Caki2 (cell line): ENCODE results near the gene CDY2B. TPM values are rescaled to one million over a fixed set of nuclear protein-coding genes. Genes with fewer than 3 reads are reported as not detected.
"Not testable (repeated sequence)": the region's sequence is repeated elsewhere in the genome, so short reads cannot be mapped to it uniquely, and the experiment has no call there.

Experiments
- DNase-seq: peaks from one replicate; pipeline ENCODE4 v3.0.0-alpha.2; 2015; ENCODE audit warnings: low read depth
- in situ Hi-C: cut with HindIII; loops from 2 replicates; pipeline ENCODE4 v1.10.0; 2016; ENCODE audit warnings: low sequenced_read_pairs, low pct_unique_long_range_greater_than_20kb, mixed read lengths
- total RNA-seq: library from RNA; depleted of rRNA; stranded (reverse); fragments of >200 nt; shearing (Covaris generic); gene quantifications from 2 replicates; pipeline ENCODE4 v1.2.3, GENCODE V29; 2014; ENCODE audit warnings: low replicate concordance; rRNA removed

Gene CDY2B, protein sequence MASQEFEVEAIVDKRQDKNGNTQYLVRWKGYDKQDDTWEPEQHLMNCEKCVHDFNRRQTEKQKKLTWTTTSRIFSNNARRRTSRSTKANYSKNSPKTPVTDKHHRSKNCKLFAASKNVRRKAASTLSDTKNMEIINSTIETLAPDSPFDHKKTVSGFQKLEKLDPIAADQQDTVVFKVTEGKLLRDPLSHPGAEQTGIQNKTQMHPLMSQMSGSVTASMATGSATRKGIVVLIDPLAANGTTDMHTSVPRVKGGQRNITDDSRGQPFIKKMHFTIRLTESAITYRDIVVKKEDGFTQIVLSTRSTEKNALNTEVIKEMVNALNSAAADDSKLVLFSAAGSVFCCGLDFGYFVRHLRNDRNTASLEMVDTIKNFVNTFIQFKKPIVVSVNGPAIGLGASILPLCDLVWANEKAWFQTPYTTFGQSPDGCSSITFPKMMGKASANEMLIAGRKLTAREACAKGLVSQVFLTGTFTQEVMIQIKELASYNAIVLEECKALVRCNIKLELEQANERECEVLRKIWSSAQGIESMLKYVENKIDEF
- total RNA-seq, result not detected in 2 replicates

DNA sequence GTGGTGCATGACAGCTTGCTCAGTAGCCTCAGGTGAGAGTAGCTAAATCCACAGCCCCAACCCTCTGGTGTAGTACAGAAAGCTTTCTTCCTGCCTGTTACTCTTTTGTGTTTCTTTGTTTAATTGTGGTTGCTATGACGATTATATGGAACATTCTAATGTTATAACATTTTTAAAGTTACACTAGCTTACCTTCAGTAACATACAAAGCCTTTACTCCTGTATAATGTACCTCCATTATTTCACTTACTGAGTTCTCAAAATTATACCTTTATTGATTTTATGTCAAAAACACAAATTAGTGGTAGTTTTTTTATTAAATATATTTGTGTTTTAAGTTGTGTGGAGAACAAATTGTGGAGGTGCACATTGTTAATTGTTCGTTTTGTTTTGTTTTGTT, at the start of gene CDY2B:
Gene CDY2B, minus strand, starts transcription at position 101 of the 400 bp plus-strand sequence. CDS start 328 bp downstream, outside the sequence.
- DNase-seq, in situ Hi-C loops: not testable (repeated sequence)

DNA sequence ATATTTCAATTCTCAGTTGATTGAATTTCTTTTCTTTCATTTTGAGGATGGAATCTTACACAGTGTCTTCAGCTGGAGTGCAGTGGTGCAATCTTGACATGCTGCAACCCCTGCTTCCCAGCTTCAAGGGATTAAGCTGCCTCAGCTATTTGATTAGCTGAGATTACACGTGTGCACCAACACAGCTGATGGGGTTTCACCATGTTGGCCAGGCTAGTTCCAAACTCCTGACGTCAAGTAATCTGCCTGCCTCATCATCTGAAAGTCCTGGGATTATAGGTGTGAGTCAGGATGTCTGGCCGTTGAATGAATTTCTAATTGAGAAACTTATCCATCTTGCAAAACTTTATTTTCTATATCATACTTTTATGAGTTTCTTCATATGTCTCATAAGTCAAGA, 28.0 kb upstream of the CDY2B start:
- in situ Hi-C loops, DNase-seq: not testable (repeated sequence)

DNA sequence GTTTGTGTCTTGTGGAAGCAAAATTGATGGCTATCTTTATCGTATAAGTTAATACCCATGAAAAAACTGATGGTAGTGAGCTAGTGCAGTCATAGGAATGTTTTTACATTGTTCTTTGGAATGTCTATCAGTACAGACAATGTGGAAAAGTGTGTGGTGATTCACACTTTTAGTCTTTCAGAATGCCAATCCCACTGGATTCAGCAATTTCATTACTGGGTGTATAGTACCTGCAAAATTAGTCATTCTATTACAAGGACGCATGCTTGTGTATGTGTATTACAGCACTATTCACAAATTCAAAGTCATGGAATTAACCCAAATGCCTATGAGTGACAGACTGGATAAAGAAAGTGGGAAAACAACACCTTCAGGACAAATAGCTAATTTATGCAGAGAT, 27.3 kb upstream of the CDY2B start:
- DNase-seq, in situ Hi-C loops: not testable (repeated sequence)

DNA sequence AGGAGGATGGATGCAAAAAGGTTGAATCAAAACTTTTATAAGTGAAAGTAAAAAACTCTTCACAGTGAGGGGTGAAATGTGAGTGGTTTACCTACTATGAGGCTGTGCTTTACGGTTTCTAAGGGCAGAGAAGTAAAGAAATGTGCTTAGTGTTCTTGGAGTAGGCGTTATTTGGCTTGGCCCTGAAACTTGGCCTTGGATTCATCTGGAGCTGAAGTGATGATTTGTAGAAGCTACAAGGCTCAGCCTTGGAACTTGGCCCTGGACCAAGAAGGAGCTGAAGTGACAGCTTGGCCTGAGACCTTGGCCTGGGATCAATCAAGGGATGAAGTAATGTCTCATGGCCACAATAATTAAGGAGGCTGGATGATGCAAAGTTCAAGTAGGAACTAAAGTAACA, 1.7 kb upstream of the CDY2B start:
- in situ Hi-C loops, DNase-seq: not testable (repeated sequence)

DNA sequence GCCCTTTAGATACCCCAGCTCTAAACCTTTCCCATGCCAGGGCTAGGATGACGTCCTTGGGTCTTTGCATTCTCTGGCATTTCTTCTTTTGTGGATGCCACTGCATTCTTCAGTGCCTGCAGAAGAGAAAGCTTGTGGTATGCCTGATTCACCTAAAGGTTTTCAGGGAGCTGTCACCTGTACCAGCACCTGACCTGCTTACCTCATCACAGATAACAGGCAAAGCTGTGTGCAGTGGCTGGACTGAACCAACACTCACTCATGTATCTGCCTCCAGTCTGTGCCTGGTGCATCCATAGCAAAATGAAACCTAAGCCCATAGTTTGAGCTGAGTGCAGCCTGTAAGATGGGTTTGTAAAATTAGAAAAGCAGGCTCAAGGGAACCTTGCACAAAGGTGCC, 3.3 kb downstream of the CDY2B start:
- in situ Hi-C loops, DNase-seq: not testable (repeated sequence)

DNA sequence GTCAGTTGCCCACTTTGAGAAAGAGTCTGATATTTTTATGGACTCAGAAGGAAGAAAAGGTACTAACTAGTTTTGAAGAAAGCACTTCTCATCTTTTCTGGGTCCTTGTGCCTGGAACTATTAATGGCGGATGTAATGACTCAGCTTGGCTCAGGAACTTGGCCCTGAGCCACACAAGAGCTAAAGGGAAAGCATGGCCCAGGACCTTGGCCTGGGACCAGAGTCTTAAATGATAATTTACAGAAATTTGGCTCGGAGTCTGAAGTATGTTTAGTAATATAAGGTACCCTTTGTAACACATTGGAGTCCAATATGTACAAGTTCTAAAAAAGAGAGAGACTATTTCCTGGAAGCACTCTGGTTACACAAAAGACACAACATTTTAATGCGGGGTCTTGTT, 4.6 kb downstream of the CDY2B start:
- in situ Hi-C loops, result not testable (repeated sequence)

DNA sequence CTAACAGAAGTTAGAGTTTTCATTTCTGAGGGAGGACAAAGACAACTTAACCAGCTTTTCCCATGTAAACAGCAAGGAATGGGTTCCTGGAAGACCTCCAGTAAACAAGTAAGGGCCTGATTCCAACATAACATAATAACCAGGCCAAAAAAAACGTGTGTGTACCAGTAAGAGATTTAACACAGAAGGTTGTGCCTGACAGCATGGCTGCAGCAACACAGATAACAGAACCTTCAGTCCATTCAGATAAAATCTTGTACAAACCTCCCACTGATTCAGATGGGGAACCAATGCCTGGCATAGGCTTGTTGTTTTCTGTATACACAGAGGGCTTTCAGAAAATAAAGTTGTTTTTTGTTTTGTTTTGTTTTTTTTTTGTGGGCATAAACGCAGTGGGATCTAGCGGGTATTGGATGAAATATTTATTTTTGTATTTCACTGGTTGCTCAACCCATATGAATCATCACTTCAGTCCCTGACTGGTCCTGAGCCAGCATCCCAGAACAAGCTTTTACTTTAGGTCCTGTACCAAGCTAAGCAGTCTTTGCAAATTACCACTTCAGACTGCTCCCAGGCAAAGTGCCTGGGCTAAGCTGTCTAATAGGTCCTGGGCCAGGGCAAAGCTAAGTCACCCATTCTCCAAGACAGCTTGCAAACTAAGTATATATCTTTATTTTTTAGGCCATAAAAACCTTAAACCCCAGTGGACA, 8.7 kb downstream of the CDY2B start:
- in situ Hi-C loops, DNase-seq: not testable (repeated sequence)

More for the DNA sequence above, 4.6 kb downstream of the CDY2B start:
- not testable (repeated sequence) for DNase-seq

DNA sequence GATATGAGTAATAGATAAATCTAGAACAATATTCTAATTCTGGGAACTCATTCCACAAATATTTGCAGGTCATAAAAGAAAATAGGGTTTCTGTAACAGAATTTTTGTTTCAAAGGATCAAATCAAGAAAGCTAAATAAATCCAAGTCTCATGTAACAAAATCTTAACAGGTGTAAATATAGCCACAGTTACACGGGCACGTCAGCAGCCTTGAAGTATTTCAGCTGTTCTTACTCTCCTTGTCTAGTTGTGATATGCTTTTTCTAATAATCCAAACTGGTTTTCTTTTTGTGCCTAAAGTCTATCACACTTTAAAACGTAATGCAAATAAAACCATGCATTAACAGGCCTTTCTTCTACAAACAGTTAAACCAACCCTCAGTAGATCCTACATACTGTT, 9.3 kb downstream of the CDY2B start:
- DNase-seq, in situ Hi-C loops: not testable (repeated sequence)

DNA sequence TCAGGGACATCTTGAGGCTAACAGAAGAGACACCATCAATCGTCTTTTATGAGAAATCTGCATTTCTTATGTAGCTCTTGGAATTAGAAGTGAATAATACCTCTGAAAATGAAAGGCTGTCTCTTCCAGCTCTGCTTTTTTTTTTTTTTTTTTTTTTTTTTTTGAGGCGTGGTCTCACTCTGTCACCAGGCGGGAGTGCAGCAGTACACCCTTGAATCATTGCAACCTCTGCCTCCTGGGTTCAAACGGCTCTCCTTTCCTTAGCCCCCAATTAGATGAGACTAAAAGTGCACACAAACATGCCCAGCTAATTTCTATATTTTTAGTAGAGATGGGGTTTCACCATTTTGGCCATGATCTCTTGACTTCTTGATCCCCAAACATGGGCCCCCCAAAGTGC, 12.2 kb downstream of the CDY2B start:
- DNase-seq, in situ Hi-C loops: not testable (repeated sequence)

DNA sequence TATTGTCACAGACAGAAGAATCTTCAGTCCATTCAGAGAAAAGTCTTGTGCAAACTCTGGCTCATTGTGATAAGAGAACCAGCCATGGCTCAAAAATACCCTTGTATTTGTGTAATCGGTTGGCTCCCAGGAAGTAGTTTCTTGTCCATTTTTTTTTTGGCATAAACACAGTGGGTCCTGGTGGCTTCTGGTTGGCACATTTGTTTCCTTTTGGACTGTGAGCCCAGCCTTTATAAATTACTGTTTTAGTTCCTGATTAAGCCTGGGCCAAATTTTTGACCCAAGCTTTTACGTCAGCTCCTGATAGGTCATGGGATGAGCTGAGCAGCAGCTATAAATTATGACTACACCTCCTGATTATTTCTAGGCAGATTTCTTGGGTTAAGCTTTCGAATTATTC, 19.4 kb downstream of the CDY2B start:
- in situ Hi-C loops, DNase-seq: not testable (repeated sequence)

DNA sequence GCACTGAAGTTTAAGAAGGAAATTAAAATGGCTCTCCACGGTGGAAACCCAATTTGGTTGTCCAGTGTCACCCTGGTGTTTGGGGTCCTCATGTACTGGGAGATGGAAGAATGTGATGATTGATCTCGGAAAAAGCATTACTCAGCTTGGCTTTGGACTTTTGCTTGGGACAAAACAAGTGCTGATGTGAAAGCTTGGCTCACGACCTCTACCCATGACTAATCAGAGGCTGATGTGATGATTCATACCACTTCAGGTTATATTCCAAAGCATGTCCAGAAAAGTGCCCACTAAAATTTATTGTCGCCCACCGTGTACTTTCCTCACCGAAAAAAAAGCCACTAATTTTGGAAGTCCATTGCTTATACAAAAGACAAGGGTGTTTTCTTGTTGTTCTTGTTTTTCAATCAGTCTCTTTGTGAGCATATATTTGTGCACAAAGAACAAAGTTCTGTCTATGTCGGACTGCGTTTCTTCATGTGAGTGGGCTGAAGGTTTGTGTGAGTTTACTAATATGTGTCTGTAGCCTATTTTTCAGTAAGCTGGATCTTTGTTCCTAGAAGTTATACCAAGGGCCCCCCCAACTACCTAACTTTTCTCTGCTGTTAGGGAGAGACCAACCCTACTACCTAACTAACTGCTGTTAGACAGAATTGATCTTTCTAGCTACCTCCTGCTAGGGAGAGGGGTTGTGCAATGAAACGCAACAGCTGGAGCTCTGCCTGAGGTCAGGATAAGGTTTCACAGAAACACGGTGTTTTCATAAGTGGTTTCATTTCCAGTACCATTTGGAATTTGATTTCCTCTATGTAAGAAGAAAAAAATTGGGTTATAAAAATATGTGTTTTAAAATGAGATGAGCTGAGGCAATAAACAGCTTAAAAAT, 22.8 kb downstream of the CDY2B start:
- in situ Hi-C loops, DNase-seq: not testable (repeated sequence)

DNA sequence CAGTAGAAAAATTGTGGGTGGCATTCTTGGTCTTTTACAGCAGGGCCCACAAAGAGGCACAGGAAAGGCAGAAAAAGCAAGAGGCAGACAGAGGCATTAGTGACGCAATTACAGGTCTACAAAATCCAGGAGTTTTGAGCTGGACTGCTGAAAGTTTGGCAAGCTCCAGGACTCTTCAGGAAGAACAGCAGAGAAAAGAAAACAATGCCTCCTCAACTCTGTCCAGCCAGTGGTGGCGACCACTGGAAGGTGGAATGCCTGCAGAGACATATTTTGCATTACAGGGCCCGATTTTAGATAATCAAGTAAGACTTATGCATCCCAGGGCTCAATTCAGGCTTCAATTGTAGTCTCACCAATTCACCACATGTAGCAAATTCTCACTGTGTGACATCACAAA, 23.5 kb downstream of the CDY2B start:
- DNase-seq, in situ Hi-C loops: not testable (repeated sequence)

DNA sequence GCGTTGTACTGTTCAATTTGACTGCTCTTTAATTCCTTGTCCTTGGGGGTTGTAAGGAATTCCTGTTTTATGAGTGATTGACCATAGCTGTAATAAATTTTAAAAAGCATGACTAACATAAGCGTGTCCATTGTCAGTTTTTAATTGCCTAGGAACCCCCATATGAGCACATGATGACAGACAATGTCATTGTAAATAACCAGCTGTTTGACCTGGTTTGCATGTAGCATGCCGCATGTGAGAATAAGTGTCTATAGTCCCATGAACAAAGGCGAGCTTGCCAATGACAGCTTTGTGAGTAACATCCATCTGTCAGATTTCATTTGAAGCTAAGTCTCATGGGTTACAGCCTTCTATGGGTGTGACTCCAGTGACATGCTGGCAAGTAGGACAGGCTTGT, 30.9 kb downstream of the CDY2B start:
- DNase-seq, in situ Hi-C loops: not testable (repeated sequence)

DNA sequence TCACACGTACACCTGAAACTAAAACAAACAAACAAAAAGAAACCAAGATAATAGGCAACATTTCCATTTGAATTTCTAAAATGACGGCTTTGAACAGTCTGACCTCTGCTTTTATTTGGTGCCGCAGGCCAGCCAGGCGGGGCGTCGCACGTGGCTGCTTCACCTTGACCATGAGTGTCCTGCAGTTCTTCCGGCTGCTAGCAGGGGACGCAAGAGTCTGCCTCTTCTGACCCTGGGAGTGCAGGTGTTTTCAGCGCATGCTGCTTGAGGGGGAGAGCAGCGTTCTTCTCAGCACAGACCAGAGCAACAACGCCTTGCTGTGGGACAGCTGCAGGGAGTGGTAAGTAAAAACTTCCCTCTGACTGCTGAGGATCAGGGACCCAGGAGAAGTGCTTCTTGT, 47.9 kb downstream of the CDY2B start:
- in situ Hi-C loops, DNase-seq: not testable (repeated sequence)
